GM23248 (cell line): ENCODE results near the gene STEAP3. TPM values are rescaled to one million over a fixed set of nuclear protein-coding genes. Genes with fewer than 3 reads are reported as not detected.

Source experiments
- DNase-seq: peaks from one replicate; pipeline ENCODE4 v3.0.0-alpha.2; 2015
- H2AFZ ChIP-seq: fragments of 200-600 bp; sonication (generic); 2 replicates; pipeline ENCODE4 v1.6.1; 2016; ENCODE audit warnings: antibody characterized with exemption
- H3F3A ChIP-seq: fragments of 200-600 bp; sonication (generic); 2 replicates; pipeline ENCODE4 v1.6.1; 2016; ENCODE audit warnings: mild to moderate bottlenecking, antibody characterized with exemption, mixed run types; ENCODE audit not compliant: insufficient read depth
- H3K27ac ChIP-seq: fragments of 200-600 bp; sonication (generic); 2 replicates; pipeline ENCODE4 v1.5.1; 2016; ENCODE audit warnings: mild to moderate bottlenecking
- H3K27me3 ChIP-seq: fragments of 200-600 bp; sonication (generic); replicated peaks from 2 replicates; pipeline ENCODE4 v1.6.1; 2016; ENCODE audit warnings: mild to moderate bottlenecking; ENCODE audit not compliant: insufficient read depth
- H3K36me3 ChIP-seq: fragments of 200-600 bp; sonication (generic); 2 replicates; pipeline ENCODE4 v1.6.1; 2016; ENCODE audit warnings: low read depth, mild to moderate bottlenecking
- H3K4me1 ChIP-seq: fragments of 200-600 bp; sonication (generic); 2 replicates; pipeline ENCODE4 v1.6.1; 2016; ENCODE audit warnings: mild to moderate bottlenecking; ENCODE audit not compliant: insufficient read depth
- H3K4me2 ChIP-seq: fragments of 200-600 bp; sonication (generic); one replicate; pipeline ENCODE4 v1.6.1; 2016; ENCODE audit warnings: mild to moderate bottlenecking; ENCODE audit not compliant: unreplicated experiment
- H3K4me3 ChIP-seq: fragments of 200-600 bp; sonication (generic); 2 replicates; pipeline ENCODE4 v1.5.1; 2016; ENCODE audit warnings: mild to moderate bottlenecking
- H3K79me2 ChIP-seq: fragments of 200-600 bp; sonication (generic); 2 replicates; pipeline ENCODE4 v1.6.1; 2016; ENCODE audit warnings: mild to moderate bottlenecking; ENCODE audit not compliant: insufficient read depth
- H3K9ac ChIP-seq: fragments of 200-600 bp; sonication (generic); 2 replicates; pipeline ENCODE4 v1.6.1; 2016; ENCODE audit warnings: mild to moderate bottlenecking
- H3K9me2 ChIP-seq: fragments of 200-600 bp; sonication (generic); 2 replicates; pipeline ENCODE4 v1.6.1; 2016; ENCODE audit warnings: mixed run types, mild to moderate bottlenecking, moderate library complexity; ENCODE audit not compliant: insufficient read depth
- H3K9me3 ChIP-seq: fragments of 200-600 bp; sonication (generic); one replicate; pipeline ENCODE4 v1.6.1; 2017; ENCODE audit warnings: low read depth
- H4K20me1 ChIP-seq: fragments of 200-600 bp; sonication (generic); 2 replicates; pipeline ENCODE4 v1.6.0; 2016; ENCODE audit not compliant: insufficient read depth
- EZH2 ChIP-seq: fragments of 200-600 bp; sonication (generic); IDR thresholded peaks from 2 replicates; pipeline ENCODE4 v1.6.1; 2018; ENCODE audit warnings: antibody characterized with exemption, mild to moderate bottlenecking; ENCODE audit not compliant: insufficient read depth, poor library complexity, severe bottlenecking
- EZH2phosphoT487 ChIP-seq: fragments of 200-600 bp; sonication (generic); IDR thresholded peaks from 2 replicates; pipeline ENCODE4 v1.6.1; 2018; ENCODE audit warnings: antibody characterized with exemption, moderate library complexity, mild to moderate bottlenecking, low read depth; ENCODE audit not compliant: insufficient read depth
- WGBS, 2 experiments: methylation state at CpG; one replicate each; pipeline ENCODE4 v1.1.6; 2015 to 2017; ENCODE audit warnings: low lambda C conversion rate in 2 of 2, low coverage in 1 of 2; ENCODE audit errors: missing lambda C conversion rate in 2 of 2; 5-methylcytosine and 5-hydroxymethylcytosine counted together
- in situ Hi-C: fragments of 300-500 bp; cut with MboI; formaldehyde crosslinking; loops from 2 replicates; pipeline ENCODE4 v1.15.0; 2020
- polyA plus RNA-seq: library from polyadenylated mRNA; unstranded; fragments of >200 nt; fragmentation: Nextera tagmentation; extraction: Ambion mirVana; gene quantifications from 2 replicates; pipeline ENCODE4 v1.2.1, GENCODE V29; 2016
- total RNA-seq: library from RNA; depleted of rRNA; stranded (reverse); fragments of >200 nt; shearing (Covaris generic); gene quantifications from 2 replicates; pipeline ENCODE4 v1.2.3, GENCODE V29; 2014

STEAP3 gene
- total and polyA plus RNA-seq, 2 experiments from 2014 or later: 29.5 to 31.3 TPM

DNA sequence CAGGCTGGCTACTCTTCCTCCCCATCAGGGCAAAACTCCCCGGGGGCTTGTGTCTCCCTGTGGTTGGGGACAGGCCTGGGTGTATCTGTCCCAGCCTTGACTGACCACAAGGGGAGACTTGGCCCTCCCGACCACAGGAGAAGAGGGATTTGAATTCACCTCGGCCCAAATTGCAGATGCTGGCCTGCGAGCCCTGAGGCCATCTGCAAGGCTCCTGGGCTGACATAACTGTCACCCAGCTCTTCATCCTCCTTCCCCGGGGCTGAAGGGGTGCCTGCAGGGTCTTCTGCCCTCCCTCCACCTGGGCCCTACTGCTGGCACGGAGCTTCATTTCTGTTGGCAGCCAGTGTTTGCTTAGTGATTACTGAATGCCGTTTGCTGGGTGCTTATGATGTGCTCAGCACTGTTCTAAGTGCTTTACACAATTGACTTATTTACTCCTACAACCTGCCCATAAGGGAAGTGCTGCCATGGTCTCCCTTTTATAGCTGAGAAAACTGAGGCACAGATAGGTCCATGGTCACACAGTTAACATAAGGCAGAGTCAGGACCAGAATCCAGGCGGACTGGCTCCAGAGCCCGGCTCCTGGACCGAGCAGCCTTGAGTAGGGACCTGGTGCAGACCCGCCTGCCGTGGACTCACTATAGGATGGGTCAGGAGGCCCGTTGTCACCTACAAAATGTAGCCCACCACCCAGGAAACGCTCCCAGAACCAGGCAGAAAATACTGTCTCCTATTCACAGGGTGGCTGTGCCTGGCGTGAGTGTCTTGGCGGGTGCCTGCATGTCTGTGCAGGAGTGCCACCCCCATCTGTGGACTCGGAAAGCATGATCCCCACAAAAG lies 18.9 kb downstream of the STEAP3 start:
- in situ Hi-C loops: no loop called here
- DNase-seq: no peak
- Histone ChIP-seq H3K4me2 (no peak overlapping the region), H4K20me1 (no peaks in the 10 kb centered on the region), H3K9me3 (no peaks in the 10 kb centered on the region), H3K27ac (no peak overlapping the region), H3K4me3 (no peak overlapping the region), H2AFZ (no peak overlapping the region), H3F3A (no peaks in the 10 kb centered on the region), H3K36me3 (peaks cover 4% of the 10 kb centered on the region; the same call in 1 of the 2 replicates), H3K9me2 (no peaks in the 10 kb centered on the region), H3K79me2 (no peaks in the 10 kb centered on the region; the same call in 1 of the 2 replicates), H3K4me1 (peaks cover 15% of the 10 kb centered on the region), H3K9ac (no peak overlapping the region), H3K27me3 (no peaks in the 10 kb centered on the region)
- TF ChIP-seq EZH2 (no peak), EZH2phosphoT487 (no peak)
- WGBS, 2 experiments: 87 to 90% methylated on average over 15 to 17 of the region's 17 CpGs

DNA sequence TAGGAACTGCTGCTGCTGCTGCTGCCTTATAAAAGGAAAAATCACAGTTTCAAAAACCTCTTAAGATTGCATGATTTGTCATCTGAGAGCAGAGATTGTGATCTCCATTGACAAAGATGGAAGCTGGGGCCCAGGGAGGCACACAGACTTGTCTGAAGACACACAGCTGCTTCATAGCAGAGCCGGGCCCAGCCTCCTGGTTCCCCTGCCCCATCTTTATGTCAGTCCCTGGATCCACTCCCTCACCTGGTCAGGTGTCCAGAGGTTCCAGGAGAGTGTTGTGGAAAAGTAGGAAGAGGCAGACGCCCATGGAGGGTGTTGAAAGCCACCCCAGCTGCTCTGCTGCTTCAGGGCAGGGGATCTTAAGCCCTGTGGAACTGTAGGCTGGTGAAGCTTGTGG lies 20.0 kb downstream of the STEAP3 start:
- Histone ChIP-seq H3K9ac (no peak overlapping the region), H3K79me2 (no peaks in the 10 kb centered on the region; the same call in 1 of the 2 replicates), H3K27me3 (no peaks in the 10 kb centered on the region), H3K4me1 (peaks cover 25% of the 10 kb centered on the region), H3K9me3 (no peaks in the 10 kb centered on the region), H3K36me3 (peaks cover 4% of the 10 kb centered on the region; the same call in 1 of the 2 replicates), H4K20me1 (no peaks in the 10 kb centered on the region), H3K27ac (no peak overlapping the region), H3K4me3 (no peak overlapping the region), H2AFZ (no peak overlapping the region), H3K4me2 (no peak overlapping the region), H3K9me2 (no peaks in the 10 kb centered on the region), H3F3A (no peaks in the 10 kb centered on the region)
- DNase-seq: no peak
- in situ Hi-C loops: no loop called here
- TF ChIP-seq EZH2: no peak
- no peak for TF ChIP-seq EZH2phosphoT487
- 93 to 97% methylated on average over 2 of the region's 2 CpGs for WGBS, 2 experiments

DNA sequence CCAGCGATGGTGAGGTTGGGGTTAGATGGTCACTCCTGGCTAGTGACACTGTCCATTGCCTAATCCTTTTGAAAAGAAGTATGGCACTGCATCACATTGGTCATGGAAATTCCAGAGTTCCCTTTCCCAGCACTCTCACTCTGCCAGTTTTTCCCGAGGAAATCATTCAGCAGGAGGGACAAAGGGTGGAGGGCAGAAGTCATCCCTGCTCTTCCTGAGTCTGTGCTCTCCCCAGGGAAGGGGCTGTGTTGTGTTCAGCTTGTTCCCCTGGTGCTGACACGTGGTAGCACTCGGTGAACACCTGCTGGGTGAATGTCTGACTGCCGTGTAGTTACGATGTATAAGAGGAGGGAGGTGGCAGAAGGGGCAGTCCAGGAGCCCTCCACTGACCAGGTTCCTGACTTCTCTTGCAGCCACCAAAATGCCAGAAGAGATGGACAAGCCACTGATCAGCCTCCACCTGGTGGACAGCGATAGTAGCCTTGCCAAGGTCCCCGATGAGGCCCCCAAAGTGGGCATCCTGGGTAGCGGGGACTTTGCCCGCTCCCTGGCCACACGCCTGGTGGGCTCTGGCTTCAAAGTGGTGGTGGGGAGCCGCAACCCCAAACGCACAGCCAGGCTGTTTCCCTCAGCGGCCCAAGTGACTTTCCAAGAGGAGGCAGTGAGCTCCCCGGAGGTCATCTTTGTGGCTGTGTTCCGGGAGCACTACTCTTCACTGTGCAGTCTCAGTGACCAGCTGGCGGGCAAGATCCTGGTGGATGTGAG lies 21.6 kb downstream of the STEAP3 start:
- H3K4me2 ChIP-seq: no peak overlapping the region
- no peaks in the 10 kb centered on the region for H3K9me2 ChIP-seq
- H3F3A ChIP-seq: no peaks in the 10 kb centered on the region
- no peaks in the 10 kb centered on the region for H3K79me2 ChIP-seq
- H3K27ac ChIP-seq: no peak overlapping the region
- H4K20me1 ChIP-seq: no peaks in the 10 kb centered on the region
- no peaks in the 10 kb centered on the region for H3K27me3 ChIP-seq
- peaks cover 22% of the 10 kb centered on the region for H3K4me1 ChIP-seq
- H2AFZ ChIP-seq: no peak overlapping the region
- no peaks in the 10 kb centered on the region for H3K9me3 ChIP-seq
- DNase-seq: no peak
- H3K36me3 ChIP-seq: peaks cover 4% of the 10 kb centered on the region; the same call in 1 of the 2 replicates
- in situ Hi-C loops: no loop called here
- no peak overlapping the region for H3K4me3 ChIP-seq
- TF ChIP-seq EZH2phosphoT487 (no peak), EZH2 (no peak)
- H3K9ac ChIP-seq: no peak overlapping the region
- 91 to 96% methylated on average over 15 to 17 of the region's 17 CpGs for WGBS, 2 experiments

DNA sequence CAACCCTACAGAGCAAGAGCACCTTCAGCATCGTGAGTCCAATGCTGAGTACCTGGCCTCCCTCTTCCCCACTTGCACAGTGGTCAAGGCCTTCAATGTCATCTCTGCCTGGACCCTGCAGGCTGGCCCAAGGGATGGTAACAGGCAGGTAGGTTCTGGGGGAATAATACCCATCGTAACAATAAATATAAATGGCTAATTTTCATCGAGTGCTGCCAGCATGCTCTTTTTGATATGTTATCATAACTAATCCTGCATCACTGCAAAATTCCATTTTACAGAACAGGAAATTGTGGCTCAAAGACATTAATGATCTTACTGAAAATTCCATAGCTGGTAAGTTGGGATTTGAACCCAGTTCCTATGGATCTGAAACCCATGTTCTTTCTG lies 22.2 kb downstream of the STEAP3 start:
- peaks cover 16% of the 10 kb centered on the region for H3K4me1 ChIP-seq
- no peaks in the 10 kb centered on the region for H3F3A ChIP-seq
- no peak overlapping the region for H3K9ac ChIP-seq
- WGBS, 2 experiments: 77 to 85% methylated on average over 3 of the region's 3 CpGs
- H3K36me3 ChIP-seq: peaks cover 4% of the 10 kb centered on the region; the same call in 1 of the 2 replicates
- TF ChIP-seq EZH2phosphoT487 (no peak), EZH2 (no peak)
- no peak overlapping the region for H3K4me3 ChIP-seq
- DNase-seq: no peak
- no peaks in the 10 kb centered on the region for H3K79me2 ChIP-seq
- in situ Hi-C loops: no loop called here
- no peaks in the 10 kb centered on the region for H3K27me3 ChIP-seq
- H2AFZ ChIP-seq: no peak overlapping the region
- H3K4me2 ChIP-seq: no peak overlapping the region
- no peaks in the 10 kb centered on the region for H4K20me1 ChIP-seq
- H3K27ac ChIP-seq: no peak overlapping the region
- H3K9me3 ChIP-seq: no peaks in the 10 kb centered on the region
- no peaks in the 10 kb centered on the region for H3K9me2 ChIP-seq
